ENCODE measurements around the gene CCNL1. TPM values are rescaled to one million over a fixed set of nuclear protein-coding genes. Genes with fewer than 3 reads are reported as not detected.
"Not testable (repeated sequence)": the region's sequence is repeated elsewhere in the genome, so short reads cannot be mapped to it uniquely, and the experiment has no call there.

Gene CCNL1
- total and polyA plus RNA-seq, 8 donors, result 30.2 to 149 (median 43.5) TPM

DNA sequence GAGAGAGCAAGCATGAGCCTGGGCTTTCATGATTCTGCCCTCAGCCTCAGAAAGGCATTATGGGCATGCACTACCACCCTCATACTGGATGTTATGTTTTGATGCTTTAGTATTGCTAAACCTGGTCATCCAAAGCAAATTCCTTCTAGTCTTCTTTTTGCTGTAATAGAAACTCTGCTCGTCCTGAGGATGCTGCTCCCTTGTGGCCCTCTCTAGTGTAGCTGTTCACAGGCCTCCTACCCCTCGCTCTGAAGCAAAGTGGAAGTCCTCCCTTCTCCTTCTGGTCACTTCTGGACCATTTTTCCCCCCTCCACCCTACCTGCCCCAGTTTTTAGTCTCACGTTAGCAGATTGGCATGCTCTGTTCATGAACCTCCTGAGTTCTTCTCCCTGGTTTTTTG is 22.9 kb upstream of the CCNL1 start:
- intact Hi-C loops (cut with DNase I), result no loop called here
- Histone ChIP-seq H3K9me3 (no peaks in the 10 kb centered on the region), H3K36me3 (peaks cover 0 to 3% (median 0%) of the 10 kb centered on the region in 3 donors), H3K27ac (no peak overlapping the region), H3K27me3 (no peaks in the 10 kb centered on the region), H3K4me3 (no peak overlapping the region), H3K4me1 (no peaks in the 10 kb centered on the region)
- WGBS, 2 donors, result 92 to 96% methylated on average over 3 of the region's 3 CpGs
- TF ChIP-seq CTCF (IDR thresholded peaks at IDR 0.05), result no peak
- DNase-seq (no peak), ATAC-seq (no peak), FAIRE-seq (no peak)

- no peak for FAIRE-seq
These were observed 20.3 kb upstream of the CCNL1 start for GRCh38 chr3:157180262-157180661.

DNA sequence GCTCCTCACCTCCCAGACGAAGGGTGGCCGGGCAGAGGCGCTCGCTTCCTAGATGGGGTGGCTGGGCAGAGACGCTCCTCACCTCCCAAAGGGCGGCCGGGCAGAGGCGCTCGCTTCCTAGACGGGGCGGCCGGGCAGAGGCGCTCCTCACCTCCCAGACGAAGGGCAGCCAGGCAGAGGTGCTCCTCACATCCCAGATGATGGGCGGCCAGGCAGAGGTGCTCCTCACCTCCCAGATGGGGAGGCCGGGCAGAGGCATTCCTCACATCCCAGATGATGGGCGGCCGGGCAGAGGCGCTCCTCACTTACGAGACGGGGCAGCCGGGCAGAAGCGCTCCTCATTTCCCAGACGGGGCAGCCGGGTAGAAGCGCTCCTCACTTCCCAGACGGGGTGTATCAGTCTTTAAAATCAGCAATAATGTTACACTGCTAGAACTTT is 19.4 kb upstream of the CCNL1 start:
- H3K9me3 ChIP-seq, result no peaks in the 10 kb centered on the region
- no peaks in the 10 kb centered on the region for H3K36me3 ChIP-seq
- no peak for ATAC-seq
- H3K4me3 ChIP-seq, result no peak overlapping the region
- no peak for FAIRE-seq
- H3K27me3 ChIP-seq, result no peaks in the 10 kb centered on the region
- H3K27ac ChIP-seq, result no peak overlapping the region
- intact Hi-C loops (cut with DNase I), result no loop called here
- peak in 1 of 6 donors; percentile 69 for DNase-seq
- no peak for TF ChIP-seq CTCF (IDR thresholded peaks at IDR 0.05)
- peaks cover 6 to 10% (median 10%) of the 10 kb centered on the region in 3 donors for H3K4me1 ChIP-seq
- 98% methylated on average over 23 to 27 of the region's 27 CpGs for WGBS, 2 donors

More at GRCh38 chr3:157180262-157180661, 20.3 kb upstream of the CCNL1 start:
- H3K27me3 ChIP-seq, result no peaks in the 10 kb centered on the region
- peaks cover 6 to 10% (median 10%) of the 10 kb centered on the region in 3 donors for H3K4me1 ChIP-seq
- 42 to 43% methylated on average over 2 of the region's 2 CpGs for WGBS, 2 donors
- no peak for TF ChIP-seq CTCF (IDR thresholded peaks at IDR 0.05)
- peak overlapping the region in 1 of 4 donors; percentile 1 for H3K27ac ChIP-seq
- no peaks in the 10 kb centered on the region for H3K9me3 ChIP-seq
- peak; percentile 53 to 74 (median 61) for ATAC-seq
- H3K4me3 ChIP-seq, result no peak overlapping the region
- peak in 3 of 6 donors; percentile 20 to 47 (median 37) for DNase-seq
- H3K36me3 ChIP-seq, result peaks cover 0 to 3% (median 0%) of the 10 kb centered on the region in 3 donors
- intact Hi-C loops (cut with DNase I), result no loop called here

- ATAC-seq; H3K9me3 ChIP-seq; H3K36me3 ChIP-seq; H3K4me3 ChIP-seq; FAIRE-seq; H3K27ac ChIP-seq; intact Hi-C loops (cut with DNase I); H3K27me3 ChIP-seq: not testable (repeated sequence)
- peaks cover 6 to 16% (median 10%) of the 10 kb centered on the region in 3 donors for H3K4me1 ChIP-seq
- DNase-seq, result peak in 1 of 6 donors; percentile 69
- WGBS, 2 donors, result 96 to 98% methylated on average over 46 to 54 of the region's 54 CpGs
These were observed 18.8 kb upstream of the CCNL1 start for GRCh38 chr3:157178503-157179364.

DNA sequence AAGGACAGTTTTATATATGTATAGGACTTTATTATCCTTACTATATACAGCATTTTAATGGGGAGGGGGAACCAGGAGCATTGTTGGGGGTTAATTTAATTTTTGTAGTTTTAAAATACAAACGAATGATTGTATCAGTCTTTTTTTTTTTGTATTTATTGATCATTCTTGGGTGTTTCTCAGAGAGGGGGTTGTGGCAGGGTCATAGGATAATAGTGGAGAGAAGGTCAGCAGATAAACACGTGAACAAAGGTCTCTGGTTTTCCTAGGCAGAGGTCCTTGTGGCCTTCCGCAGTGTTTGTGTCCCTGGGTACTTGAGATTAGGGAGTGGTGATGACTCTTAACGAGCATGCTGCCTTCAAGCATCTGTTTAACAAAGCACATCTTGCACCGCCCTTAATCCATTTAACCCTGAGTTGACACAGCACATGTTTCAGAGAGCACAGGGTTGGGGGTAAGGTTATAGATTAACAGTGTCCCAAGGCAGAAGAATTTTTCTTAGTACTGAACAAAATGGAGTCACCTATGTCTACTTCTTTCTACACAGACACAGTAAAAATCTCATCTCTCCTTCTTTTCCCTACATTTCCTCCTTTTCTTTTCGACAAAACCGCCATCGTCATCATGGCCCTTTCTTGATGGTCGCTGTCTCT is 18.0 kb upstream of the CCNL1 start:
- WGBS, 2 donors, result 69 to 75% methylated on average over 7 to 9 of the region's 9 CpGs
- peaks cover 6 to 18% (median 10%) of the 10 kb centered on the region in 3 donors for H3K4me1 ChIP-seq
- H3K36me3 ChIP-seq; H3K27me3 ChIP-seq; H3K9me3 ChIP-seq; DNase-seq; ATAC-seq; H3K4me3 ChIP-seq; FAIRE-seq; intact Hi-C loops (cut with DNase I); H3K27ac ChIP-seq: not testable (repeated sequence)
